Activated B cell treated with CpG ODN at 0.5 μM for 24 hours (primary cell): Measurements from ENCODE around the gene BBS10. TPM values are rescaled to one million over a fixed set of nuclear protein-coding genes. Genes with fewer than 3 reads are reported as not detected.

Experiments
- ATAC-seq: fragments of 200-7000 bp; cut with Tn5 transposase; one replicate; pipeline ENCODE4 v1.10.0; 2021; ENCODE audit warnings: low read depth, mild to moderate bottlenecking, moderate library complexity
- CTCF ChIA-PET: fragments of 350-600 bp; sonication (Branson Sonifier 250); formaldehyde crosslinking; loops from one replicate; lab custom pipeline; 2021; ENCODE audit warnings: antibody characterized with exemption; lab: Charles Lee
- POLR2A ChIA-PET: fragments of 350-600 bp; sonication (Branson Sonifier 250); formaldehyde crosslinking; loops from one replicate; lab custom pipeline; 2021; ENCODE audit warnings: antibody characterized with exemption; lab: Charles Lee
- DNase-seq: peaks from one replicate; pipeline ENCODE4 v3.0.0; 2022
- H3K27ac Mint-ChIP-seq: one replicate; pipeline ENCODE4 v1.8.0; 2020; ENCODE audit warnings: mixed read lengths
- H3K27me3 Mint-ChIP-seq: one replicate; pipeline ENCODE4 v1.8.0; 2021; ENCODE audit warnings: mixed read lengths
- H3K36me3 Mint-ChIP-seq: one replicate; pipeline ENCODE4 v1.8.0; 2021; ENCODE audit warnings: low read depth, mixed read lengths
- H3K4me1 Mint-ChIP-seq: one replicate; pipeline ENCODE4 v1.8.0; 2021; ENCODE audit warnings: mixed read lengths
- H3K4me3 Mint-ChIP-seq: one replicate; pipeline ENCODE4 v1.8.0; 2020; ENCODE audit warnings: mild to moderate bottlenecking, mixed read lengths
- H3K9me3 Mint-ChIP-seq: one replicate; pipeline ENCODE4 v1.8.0; 2020; ENCODE audit warnings: mixed read lengths
- intact Hi-C: fragments of 100-400 bp; cut with micrococcal nuclease; formaldehyde crosslinking; loops from one replicate; pipeline ENCODE4 v1.15.1; 2024
- total RNA-seq: library from RNA; stranded (reverse); gene quantifications from 2 replicates; pipeline ENCODE4 v1.2.3, GENCODE V29; 2022
- TF ChIP-seq, protein P1 (sequence below): fragments of 200-600 bp; IDR thresholded peaks from one replicate; pipeline ENCODE4 v1.8.0; 2022; ENCODE audit warnings: antibody characterized with exemption, mild to moderate bottlenecking

The BBS10 gene
- total RNA-seq, 1 donor from 2014 or later: 8.0 TPM

DNA sequence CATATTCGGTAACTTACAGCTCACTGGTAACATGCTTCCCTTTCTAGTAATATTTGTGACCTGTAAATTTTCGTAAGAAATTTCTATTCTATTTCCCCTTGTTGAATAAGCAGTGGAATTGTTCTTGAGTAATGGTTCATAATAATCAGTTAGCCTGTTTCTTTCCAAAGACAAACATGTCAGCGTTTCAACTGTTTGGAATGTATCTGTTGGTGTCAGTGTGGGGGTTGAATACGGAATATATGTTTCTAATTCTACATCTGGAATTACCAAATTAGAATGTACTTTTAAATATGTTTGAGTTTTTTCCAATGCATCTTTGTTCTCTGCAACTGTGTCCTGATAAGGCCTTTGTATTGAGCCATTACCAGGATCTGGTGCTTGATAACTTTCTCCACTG, 2.0 kb downstream of the BBS10 start:
- POLR2A ChIA-PET: no interaction called here
- CTCF ChIA-PET: interaction anchor here (1.7 kb wide), 1 partner anchor 819 kb away, joined by 8 read pairs; no protein-coding TSS in a partner anchor
- Mint-ChIP-seq H3K36me3 (peaks cover 16% of the 10 kb centered on the region), H3K4me1 (peaks cover 35% of the 10 kb centered on the region), H3K4me3 (no peak overlapping the region), H3K27me3 (no peaks in the 10 kb centered on the region), H3K27ac (no peak overlapping the region), H3K9me3 (no peaks in the 10 kb centered on the region)
- TF ChIP-seq, protein P1, sequence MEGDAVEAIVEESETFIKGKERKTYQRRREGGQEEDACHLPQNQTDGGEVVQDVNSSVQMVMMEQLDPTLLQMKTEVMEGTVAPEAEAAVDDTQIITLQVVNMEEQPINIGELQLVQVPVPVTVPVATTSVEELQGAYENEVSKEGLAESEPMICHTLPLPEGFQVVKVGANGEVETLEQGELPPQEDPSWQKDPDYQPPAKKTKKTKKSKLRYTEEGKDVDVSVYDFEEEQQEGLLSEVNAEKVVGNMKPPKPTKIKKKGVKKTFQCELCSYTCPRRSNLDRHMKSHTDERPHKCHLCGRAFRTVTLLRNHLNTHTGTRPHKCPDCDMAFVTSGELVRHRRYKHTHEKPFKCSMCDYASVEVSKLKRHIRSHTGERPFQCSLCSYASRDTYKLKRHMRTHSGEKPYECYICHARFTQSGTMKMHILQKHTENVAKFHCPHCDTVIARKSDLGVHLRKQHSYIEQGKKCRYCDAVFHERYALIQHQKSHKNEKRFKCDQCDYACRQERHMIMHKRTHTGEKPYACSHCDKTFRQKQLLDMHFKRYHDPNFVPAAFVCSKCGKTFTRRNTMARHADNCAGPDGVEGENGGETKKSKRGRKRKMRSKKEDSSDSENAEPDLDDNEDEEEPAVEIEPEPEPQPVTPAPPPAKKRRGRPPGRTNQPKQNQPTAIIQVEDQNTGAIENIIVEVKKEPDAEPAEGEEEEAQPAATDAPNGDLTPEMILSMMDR: no peak
- DNase-seq (no peak), ATAC-seq (no peak)
- intact Hi-C loops: loop anchor here (5.0 to 10.0 kb wide), 5 partner anchors 174 to 1014 kb away; partner anchors contain the start of genes CAPS2, E2F7, GLIPR1 and GLIPR1L1

- Mint-ChIP-seq H3K36me3 (peaks cover 16% of the 10 kb centered on the region), H3K4me3 (no peak overlapping the region), H3K9me3 (no peaks in the 10 kb centered on the region), H3K4me1 (peaks cover 35% of the 10 kb centered on the region), H3K27ac (no peak overlapping the region), H3K27me3 (no peaks in the 10 kb centered on the region)
- POLR2A ChIA-PET: interaction anchor here (1.2 kb wide), 1 partner anchor 314 kb away, joined by 3 read pairs; the partner anchor contains the start of gene PHLDA1
- intact Hi-C loops: loop anchor here (5.0 to 10.0 kb wide), 5 partner anchors 173 to 1013 kb away; partner anchors contain the start of genes CAPS2, E2F7, GLIPR1 and GLIPR1L1
- ATAC-seq (no peak), DNase-seq (no peak)
- TF ChIP-seq, protein P1: no peak
- CTCF ChIA-PET: interaction anchor here (0.7 to 1.7 kb wide), 2 partner anchors 187 to 818 kb away, joined by 3 to 8 read pairs; no protein-coding TSS in a partner anchor
Measured at GRCh38 chr12:76345569-76345968, 2.6 kb downstream of the BBS10 start.

GRCh38 chr12:76341436-76342030, 6.7 kb downstream of the BBS10 start:
- no peaks in the 10 kb centered on the region for H3K27me3 Mint-ChIP-seq
- intact Hi-C loops: loop anchor here (10.0 kb wide), 2 partner anchors 723 to 857 kb away; partner anchors contain the start of genes E2F7 and GLIPR1
- peaks cover 9% of the 10 kb centered on the region for H3K4me1 Mint-ChIP-seq
- H3K4me3 Mint-ChIP-seq: no peak overlapping the region
- peaks cover 13% of the 10 kb centered on the region for H3K36me3 Mint-ChIP-seq
- ChIA-PET POLR2A (no interaction called here), CTCF (interaction anchor here (1.0 kb wide), 1 partner anchor 135 kb away, joined by 3 read pairs; no protein-coding TSS in a partner anchor)
- TF ChIP-seq, protein P1: no peak
- ATAC-seq: no peak
- H3K27ac Mint-ChIP-seq: no peak overlapping the region
- DNase-seq: no peak
- H3K9me3 Mint-ChIP-seq: no peaks in the 10 kb centered on the region

DNA sequence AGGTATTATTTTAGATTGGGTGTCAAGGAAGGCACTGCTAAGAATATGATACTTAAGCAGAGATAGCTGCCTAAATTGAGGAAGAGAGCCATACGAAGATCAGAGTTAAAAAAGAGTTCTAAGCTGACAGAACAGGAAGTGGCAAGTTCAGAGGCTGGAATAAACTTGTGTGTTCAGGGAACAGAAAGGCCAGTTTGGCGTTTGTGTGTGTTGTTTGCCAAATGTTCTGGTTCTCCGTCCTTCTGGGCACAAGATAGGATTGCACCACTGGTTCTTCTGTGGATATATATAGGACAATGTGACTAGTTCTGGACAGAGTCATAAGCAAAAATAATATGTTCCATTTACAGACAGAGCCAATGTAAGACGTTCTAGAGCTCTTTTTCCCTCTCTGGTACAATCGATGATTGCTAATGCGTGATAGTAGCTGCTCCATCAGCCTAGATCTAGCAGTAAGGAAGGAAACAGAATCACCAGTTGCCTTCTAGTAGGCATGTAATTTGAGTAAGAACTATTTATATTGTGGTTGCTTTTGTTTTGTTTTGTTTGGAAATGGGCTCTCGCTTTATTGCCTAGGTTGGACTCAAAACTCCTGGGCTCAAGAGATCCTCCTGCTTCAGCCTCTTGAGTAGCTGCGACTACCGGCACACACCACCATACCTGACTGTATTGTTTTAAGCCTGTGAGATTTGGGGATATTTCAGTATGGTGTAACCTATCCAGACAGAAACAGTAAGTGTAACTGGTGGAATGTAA, 7.4 kb downstream of the BBS10 start:
- Mint-ChIP-seq H3K27me3 (no peaks in the 10 kb centered on the region), H3K4me1 (peaks cover 5% of the 10 kb centered on the region), H3K9me3 (no peaks in the 10 kb centered on the region), H3K27ac (no peak overlapping the region), H3K4me3 (no peak overlapping the region), H3K36me3 (peaks cover 8% of the 10 kb centered on the region)
- ChIA-PET POLR2A (no interaction called here), CTCF (interaction anchor here (1.0 kb wide), 1 partner anchor 134 kb away, joined by 3 read pairs; no protein-coding TSS in a partner anchor)
- DNase-seq (no peak), ATAC-seq (no peak)
- TF ChIP-seq, protein P1: no peak
- intact Hi-C loops: loop anchor here (10.0 kb wide), 2 partner anchors 724 to 856 kb away; partner anchors contain the start of genes E2F7 and GLIPR1

DNA sequence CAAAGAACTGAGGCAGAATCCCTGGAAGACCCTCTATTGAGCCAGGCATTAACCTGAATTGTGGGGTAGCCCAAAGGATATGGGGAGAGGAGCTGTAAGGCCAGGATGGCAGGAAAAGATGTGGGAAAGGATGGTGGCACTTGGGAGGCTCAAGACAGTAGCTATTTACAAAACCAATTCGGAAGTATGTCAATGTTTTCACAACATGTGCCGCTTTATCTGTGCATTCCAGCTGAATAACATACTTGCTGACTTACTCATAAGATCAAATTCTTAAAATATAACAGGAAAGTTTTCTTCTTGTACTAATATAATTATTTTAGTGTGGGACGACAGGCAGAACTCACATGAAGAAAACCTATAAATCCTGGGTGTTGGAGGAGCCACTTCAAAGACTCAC, 10.6 kb downstream of the BBS10 start:
- ChIA-PET CTCF (no interaction called here), POLR2A (no interaction called here)
- Mint-ChIP-seq H3K9me3 (no peaks in the 10 kb centered on the region), H3K4me3 (no peak overlapping the region), H3K4me1 (no peaks in the 10 kb centered on the region), H3K27ac (no peak overlapping the region), H3K27me3 (no peaks in the 10 kb centered on the region), H3K36me3 (no peaks in the 10 kb centered on the region)
- intact Hi-C loops: no loop called here
- TF ChIP-seq, protein P1: no peak
- DNase-seq (no peak), ATAC-seq (no peak)
